Ovary (tissue), 3 donors: Measurements from ENCODE around the gene MYO1H.

Experiments
- CTCF ChIP-seq, 3 donors: fragments of 450-650 bp in 2 of 3; fragments of 200-600 bp in 1 of 3; IDR thresholded peaks; one replicate each; pipeline versions ENCODE4 v1.5.1 to v1.8.0; 2016 to 2022; ENCODE audit warnings: antibody characterized with exemption in 3 of 3, mild to moderate bottlenecking in 1 of 3
- EP300 ChIP-seq: sonication (generic); formaldehyde crosslinking; IDR thresholded peaks from one replicate; pipeline ENCODE4 v1.6.1; 2017; ENCODE audit warnings: antibody characterized with exemption
- POLR2A ChIP-seq: fragments of 450-650 bp; IDR thresholded peaks from one replicate; pipeline ENCODE4 v1.6.1; 2017; ENCODE audit warnings: antibody characterized with exemption, mild to moderate bottlenecking, moderate library complexity
- donor health status: DM: no; HTN: no; CAD: no.

DNA sequence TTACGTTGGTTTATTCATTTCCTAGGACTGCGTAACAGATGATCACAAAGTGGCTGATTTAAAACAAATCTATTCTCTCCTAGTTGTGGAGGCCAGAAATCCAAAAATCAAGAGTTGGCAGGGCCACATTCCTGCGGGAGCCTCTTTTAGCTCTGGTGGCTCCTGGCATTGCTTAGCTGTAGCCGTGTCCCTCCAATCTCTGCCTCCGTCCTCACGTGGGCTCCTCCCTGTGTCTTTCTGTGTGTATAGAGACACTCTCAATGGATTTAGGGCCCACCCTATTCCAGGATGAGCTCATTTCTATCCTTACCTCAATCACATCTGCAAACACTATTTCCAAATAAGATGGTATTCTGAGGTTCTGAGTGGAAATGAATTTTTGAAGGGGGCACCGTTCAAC, 86.9 kb downstream of the MYO1H start:
- TF ChIP-seq CTCF (IDR thresholded peaks at IDR 0.05): no peak
- no peak for TF ChIP-seq POLR2A
- no peak for TF ChIP-seq EP300
